Mesenchymal stem cell (in vitro differentiated cells and primary cell): ENCODE data around the gene ARL13A.

Source experiments
- DNase-seq: peaks from one replicate; pipeline ENCODE4 v3.0.0-alpha.2; 2013
- H2AFZ ChIP-seq: one replicate; pipeline ENCODE4 v1.6.1; 2013; ENCODE audit warnings: low read depth, mild to moderate bottlenecking, control low read depth, inconsistent platforms, low read length, moderate library complexity
- H2AK5ac ChIP-seq: 2 replicates; pipeline ENCODE4 v1.6.1; 2013; ENCODE audit warnings: low read length, moderate library complexity, mild to moderate bottlenecking, inconsistent platforms; ENCODE audit not compliant: severe bottlenecking
- H2BK120ac ChIP-seq: one replicate; pipeline ENCODE4 v1.6.1; 2013; ENCODE audit warnings: low read depth, mild to moderate bottlenecking, inconsistent platforms, low read length, moderate library complexity
- H2BK12ac ChIP-seq, 2 experiments: one replicate each; pipeline ENCODE4 v1.6.1; 2013; ENCODE audit warnings: inconsistent platforms in 2 of 2, low read length in 2 of 2, mild to moderate bottlenecking in 2 of 2, moderate library complexity in 2 of 2, control low read depth in 1 of 2
- H2BK15ac ChIP-seq: one replicate; pipeline ENCODE4 v1.6.1; 2013; ENCODE audit warnings: mild to moderate bottlenecking, low read depth, inconsistent platforms; ENCODE audit not compliant: poor library complexity, severe bottlenecking
- H2BK5ac ChIP-seq: 2 replicates; pipeline ENCODE4 v1.6.1; 2013; ENCODE audit warnings: low read depth, mild to moderate bottlenecking, low read length, control low read depth, inconsistent platforms; ENCODE audit not compliant: poor library complexity, severe bottlenecking
- H3K14ac ChIP-seq, 2 experiments: one replicate each; pipeline ENCODE4 v1.6.1; 2013; ENCODE audit warnings: inconsistent platforms in 2 of 2, low read length in 2 of 2, control low read depth in 1 of 2, mild to moderate bottlenecking in 1 of 2, moderate library complexity in 1 of 2
- H3K18ac ChIP-seq, 2 experiments: one replicate each; pipeline ENCODE4 v1.6.1; 2013; ENCODE audit warnings: inconsistent platforms in 2 of 2, low read length in 2 of 2, control low read depth in 1 of 2, low read depth in 1 of 2, mild to moderate bottlenecking in 1 of 2
- H3K23ac ChIP-seq, 2 experiments: one replicate each; pipeline ENCODE4 v1.6.1; 2013; ENCODE audit warnings: inconsistent platforms in 2 of 2, low read length in 2 of 2, mild to moderate bottlenecking in 2 of 2, moderate library complexity in 2 of 2, control low read depth in 1 of 2
- H3K27ac ChIP-seq: 2 replicates; pipeline ENCODE4 v1.5.1; 2013; ENCODE audit warnings: mild to moderate bottlenecking, moderate library complexity, low read length, control low read depth, inconsistent platforms; ENCODE audit not compliant: poor library complexity, severe bottlenecking
- H3K27me3 ChIP-seq, 2 experiments: 2 replicates each; pipeline versions ENCODE4 v1.6.1 to v1.7.0; 2013; ENCODE audit warnings: low read length in 2 of 2, mild to moderate bottlenecking in 2 of 2, moderate library complexity in 2 of 2, control low read depth in 1 of 2, inconsistent platforms in 1 of 2; ENCODE audit not compliant: control insufficient read depth in 1 of 2, insufficient read depth in 1 of 2
- H3K36me3 ChIP-seq, 2 experiments: 2 replicates each; pipeline versions ENCODE4 v1.6.1 to v1.7.0; 2013; ENCODE audit warnings: low read length in 2 of 2, control low read depth in 1 of 2, inconsistent platforms in 1 of 2, low read depth in 1 of 2, mild to moderate bottlenecking in 1 of 2; ENCODE audit not compliant: insufficient read depth in 2 of 2, control insufficient read depth in 1 of 2
- H3K4ac ChIP-seq, 2 experiments: one replicate each; pipeline ENCODE4 v1.6.1; 2013; ENCODE audit warnings: inconsistent platforms in 2 of 2, low read length in 2 of 2, mild to moderate bottlenecking in 2 of 2, moderate library complexity in 2 of 2, control low read depth in 1 of 2, low read depth in 1 of 2
- H3K4me1 ChIP-seq: 2 replicates; pipeline ENCODE4 v1.6.1; 2013; ENCODE audit warnings: low read depth, low read length, control low read depth; ENCODE audit not compliant: control insufficient read depth, insufficient read depth
- H3K4me2 ChIP-seq: 2 replicates; pipeline ENCODE4 v1.6.1; 2013; ENCODE audit warnings: low read length, mild to moderate bottlenecking, inconsistent platforms; ENCODE audit not compliant: poor library complexity, severe bottlenecking
- H3K4me3 ChIP-seq, 2 experiments: 2 replicates each; pipeline versions ENCODE4 v1.5.1 to v1.7.0; 2013; ENCODE audit warnings: low read length in 2 of 2, mild to moderate bottlenecking in 2 of 2, control low read depth in 1 of 2, low read depth in 1 of 2; ENCODE audit not compliant: insufficient read depth in 1 of 2
- H3K79me1 ChIP-seq: replicated peaks from 2 replicates; pipeline ENCODE4 v1.6.1; 2013; ENCODE audit warnings: mild to moderate bottlenecking, control low read depth, low read length, inconsistent platforms; ENCODE audit not compliant: poor library complexity, severe bottlenecking
- H3K9ac ChIP-seq: 2 replicates; pipeline ENCODE4 v1.7.0; 2013; ENCODE audit warnings: mild to moderate bottlenecking, low read length, moderate library complexity
- H3K9me3 ChIP-seq: 2 replicates; pipeline ENCODE4 v1.7.0; 2013; ENCODE audit warnings: mild to moderate bottlenecking, low read length; ENCODE audit not compliant: control insufficient read depth
- H4K8ac ChIP-seq: one replicate; pipeline ENCODE4 v1.6.1; 2013; ENCODE audit warnings: inconsistent platforms, mild to moderate bottlenecking, low read length, moderate library complexity
- H4K91ac ChIP-seq: one replicate; pipeline ENCODE4 v1.6.1; 2013; ENCODE audit warnings: mild to moderate bottlenecking, low read length, inconsistent platforms
- WGBS: methylation state at CpG from one replicate; pipeline ENCODE4 v1.1.7; 2013; ENCODE audit warnings: mixed read lengths; 5-methylcytosine and 5-hydroxymethylcytosine counted together

ARL13A gene

GRCh38 chrX:100931218-100931924 lies 38.1 kb upstream of the ARL13A start:
- Histone ChIP-seq H3K27ac (no peak overlapping the region), H2BK120ac (no peak overlapping the region), H2BK5ac (no peak overlapping the region), H2AFZ (no peak overlapping the region), H4K8ac (no peak overlapping the region), H2BK12ac (no peak overlapping the region), H3K36me3 (no peaks in the 10 kb centered on the region), H2BK15ac (no peak overlapping the region), H3K14ac (no peak overlapping the region), H2AK5ac (no peak overlapping the region), H3K79me1 (no peaks in the 10 kb centered on the region), H3K4me2 (no peak overlapping the region), H3K27me3 (peaks cover 8 to 40% of the 10 kb centered on the region in 2 experiments), H3K4me3 (no peak overlapping the region), H3K4me1 (peaks cover 8% of the 10 kb centered on the region), H3K18ac (no peak overlapping the region), H3K9me3 (peaks cover 14% of the 10 kb centered on the region), H4K91ac (no peak overlapping the region), H3K9ac (no peak overlapping the region), H3K4ac (no peak overlapping the region), H3K23ac (no peak overlapping the region)
- no peak for DNase-seq
- WGBS = 76% methylated on average over 4 of the region's 4 CpGs

- WGBS = 72% methylated on average over 3 of the region's 3 CpGs
- Histone ChIP-seq H3K9me3 (peaks cover 14% of the 10 kb centered on the region), H3K27ac (no peak overlapping the region), H3K9ac (no peak overlapping the region), H2BK5ac (no peak overlapping the region), H2BK120ac (no peak overlapping the region), H3K18ac (no peak overlapping the region), H2AFZ (no peak overlapping the region), H3K4ac (no peak overlapping the region), H2BK15ac (no peak overlapping the region), H3K36me3 (no peaks in the 10 kb centered on the region), H3K23ac (no peak overlapping the region), H3K4me3 (no peak overlapping the region), H2AK5ac (no peak overlapping the region), H4K91ac (no peak overlapping the region), H4K8ac (no peak overlapping the region), H2BK12ac (no peak overlapping the region), H3K14ac (no peak overlapping the region), H3K27me3 (peaks cover 8 to 40% of the 10 kb centered on the region in 2 experiments), H3K79me1 (no peaks in the 10 kb centered on the region), H3K4me2 (no peak overlapping the region), H3K4me1 (peaks cover 8% of the 10 kb centered on the region)
- DNase-seq = no peak
These were observed 37.6 kb upstream of the ARL13A start for GRCh38 chrX:100931925-100932285.

DNA sequence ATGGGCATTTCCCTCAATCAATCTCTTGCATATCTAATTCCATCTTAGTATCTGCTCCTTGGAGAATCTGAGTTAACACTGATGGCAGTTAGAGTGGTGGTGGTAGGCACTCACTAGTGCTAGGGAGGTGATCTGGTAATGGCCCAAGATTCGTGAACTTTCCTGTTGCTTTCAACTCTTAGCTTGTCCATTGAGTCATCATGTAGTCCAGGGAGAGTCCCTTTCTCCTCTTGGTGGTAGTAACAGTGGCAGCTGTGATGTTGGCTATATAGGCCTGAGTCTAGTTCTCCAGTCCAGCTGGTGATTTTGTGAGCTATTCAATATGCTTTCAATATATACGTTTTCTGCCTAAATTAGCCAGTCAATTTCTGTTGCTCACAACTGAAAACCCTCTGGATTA lies 33.7 kb upstream of the ARL13A start:
- Histone ChIP-seq H3K23ac (no peak overlapping the region), H3K9me3 (peaks cover 14% of the 10 kb centered on the region), H3K36me3 (no peaks in the 10 kb centered on the region), H2AK5ac (no peak overlapping the region), H2BK120ac (no peak overlapping the region), H3K4ac (no peak overlapping the region), H3K27me3 (peaks cover 0 to 16% of the 10 kb centered on the region in 2 experiments), H4K91ac (no peak overlapping the region), H3K4me1 (no peaks in the 10 kb centered on the region), H2BK12ac (no peak overlapping the region), H2BK5ac (no peak overlapping the region), H4K8ac (no peak overlapping the region), H2BK15ac (no peak overlapping the region), H3K4me3 (no peak overlapping the region), H3K4me2 (no peak overlapping the region), H3K9ac (no peak overlapping the region), H3K14ac (no peak overlapping the region), H2AFZ (no peak overlapping the region), H3K79me1 (no peaks in the 10 kb centered on the region), H3K27ac (no peak overlapping the region), H3K18ac (no peak overlapping the region)
- 90% methylated on average over 2 of the region's 2 CpGs for WGBS
- DNase-seq = no peak

DNA sequence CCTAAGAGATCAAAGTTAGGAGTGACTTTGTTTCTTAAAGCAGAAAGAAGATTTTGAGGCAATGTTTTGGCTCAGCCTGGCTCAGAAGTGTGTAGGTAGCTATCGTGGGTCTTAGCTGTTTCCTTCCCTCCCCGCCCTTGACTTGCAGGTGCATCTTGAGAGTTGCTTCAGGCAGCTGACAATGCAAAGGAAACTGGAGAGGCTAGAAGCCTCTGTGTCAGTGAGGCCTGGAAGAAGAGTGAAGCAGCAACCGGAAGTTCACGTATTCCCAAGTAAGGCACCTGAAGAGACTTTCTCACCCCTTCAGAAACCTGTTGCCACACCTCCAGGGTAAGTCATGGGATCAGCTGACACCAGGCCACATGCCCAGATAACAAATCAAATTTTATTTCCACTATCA lies 30.2 kb upstream of the ARL13A start:
- H2AFZ ChIP-seq = no peak overlapping the region
- H3K79me1 ChIP-seq = no peaks in the 10 kb centered on the region
- H2BK15ac ChIP-seq = no peak overlapping the region
- H3K23ac ChIP-seq = no peak overlapping the region
- H4K8ac ChIP-seq = no peak overlapping the region
- H3K4me1 ChIP-seq = no peaks in the 10 kb centered on the region
- H3K14ac ChIP-seq = no peak overlapping the region
- no peaks in the 10 kb centered on the region for H3K36me3 ChIP-seq
- no peak overlapping the region for H3K4me3 ChIP-seq
- no peaks in the 10 kb centered on the region for H3K9me3 ChIP-seq
- H3K4ac ChIP-seq = no peak overlapping the region
- no peak overlapping the region for H2AK5ac ChIP-seq
- no peak overlapping the region for H4K91ac ChIP-seq
- WGBS = 66% methylated on average over 4 of the region's 4 CpGs
- H2BK12ac ChIP-seq = no peak overlapping the region
- H2BK120ac ChIP-seq = no peak overlapping the region
- H3K27me3 ChIP-seq = peaks cover 0 to 7% of the 10 kb centered on the region in 2 experiments
- no peak overlapping the region for H2BK5ac ChIP-seq
- H3K27ac ChIP-seq = no peak overlapping the region
- no peak overlapping the region for H3K4me2 ChIP-seq
- no peak for DNase-seq
- H3K18ac ChIP-seq = no peak overlapping the region
- no peak overlapping the region for H3K9ac ChIP-seq
